Left ventricle myocardium superior (tissue), 1 donor: ENCODE results near the gene NEURL4. TPM values are rescaled to one million over a fixed set of nuclear protein-coding genes. Genes with fewer than 3 reads are reported as not detected.

Experiments
- ATAC-seq: fragments of 200-7000 bp; cut with Tn5 transposase; one replicate; pipeline ENCODE4 v1.9.1; 2020; ENCODE audit warnings: mild to moderate bottlenecking, moderate library complexity
- DNase-seq: peaks from one replicate; pipeline ENCODE4 v3.0.0-alpha.2; 2020
- intact Hi-C: fragments of 100-400 bp; cut with micrococcal nuclease; formaldehyde crosslinking; loops from one replicate; pipeline ENCODE4 v1.11.0; 2022
- total RNA-seq: library from RNA; stranded (reverse); fragmentation: NEBNext Ultra II Directional; extraction: Animal tissue kit (Norgen Biotek cat#: 25700); gene quantifications from one replicate; pipeline ENCODE4 v1.2.1, GENCODE V29; 2021
- donor health status: DM: no; HTN: yes; CAD: no; lungs with severe emphysema.

Gene NEURL4
- total RNA-seq, 1 donor from 2014 or later = 34.7 TPM

DNA sequence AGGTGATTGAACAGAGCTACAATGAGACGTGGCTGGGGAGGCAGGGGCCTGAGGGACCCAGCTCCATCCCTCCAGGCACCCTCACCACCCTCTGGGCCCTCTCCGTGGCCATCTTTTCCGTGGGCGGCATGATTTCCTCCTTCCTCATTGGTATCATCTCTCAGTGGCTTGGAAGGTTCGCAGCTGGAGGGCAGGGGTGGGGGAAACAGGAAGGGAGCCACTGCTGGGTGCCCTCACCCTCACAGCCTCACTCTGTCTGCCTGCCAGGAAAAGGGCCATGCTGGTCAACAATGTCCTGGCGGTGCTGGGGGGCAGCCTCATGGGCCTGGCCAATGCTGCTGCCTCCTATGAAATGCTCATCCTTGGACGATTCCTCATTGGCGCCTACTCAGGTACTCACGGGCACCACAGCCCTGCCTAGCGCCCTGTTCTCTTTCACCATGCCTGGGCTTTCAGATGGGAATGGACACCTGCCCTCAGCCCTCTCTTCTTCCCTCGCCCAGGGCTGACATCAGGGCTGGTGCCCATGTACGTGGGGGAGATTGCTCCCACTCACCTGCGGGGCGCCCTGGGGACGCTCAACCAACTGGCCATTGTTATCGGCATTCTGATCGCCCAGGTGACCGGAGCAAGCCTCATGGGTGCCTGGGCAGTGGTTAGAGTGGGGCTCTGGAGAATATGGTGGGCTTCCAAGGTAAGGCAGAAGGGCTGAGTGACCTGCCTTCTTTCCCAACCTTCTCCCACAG lies 45.5 kb downstream of the NEURL4 start:
- no peak for DNase-seq
- intact Hi-C loops = no loop called here
- no peak for ATAC-seq

- DNase-seq = no peak
- intact Hi-C loops = no loop called here
- no peak for ATAC-seq
Observed at GRCh38 chr17:7282752-7283321, 46.3 kb downstream of the NEURL4 start.

- peak; percentile 90 for DNase-seq
- intact Hi-C loops = loop anchor here (2.0 kb wide), 1 partner anchor 15 kb away; no protein-coding TSS in a partner anchor
- ATAC-seq = peak; percentile 69
Observed at GRCh38 chr17:7281953-7282751, 47.0 kb downstream of the NEURL4 start.

DNA sequence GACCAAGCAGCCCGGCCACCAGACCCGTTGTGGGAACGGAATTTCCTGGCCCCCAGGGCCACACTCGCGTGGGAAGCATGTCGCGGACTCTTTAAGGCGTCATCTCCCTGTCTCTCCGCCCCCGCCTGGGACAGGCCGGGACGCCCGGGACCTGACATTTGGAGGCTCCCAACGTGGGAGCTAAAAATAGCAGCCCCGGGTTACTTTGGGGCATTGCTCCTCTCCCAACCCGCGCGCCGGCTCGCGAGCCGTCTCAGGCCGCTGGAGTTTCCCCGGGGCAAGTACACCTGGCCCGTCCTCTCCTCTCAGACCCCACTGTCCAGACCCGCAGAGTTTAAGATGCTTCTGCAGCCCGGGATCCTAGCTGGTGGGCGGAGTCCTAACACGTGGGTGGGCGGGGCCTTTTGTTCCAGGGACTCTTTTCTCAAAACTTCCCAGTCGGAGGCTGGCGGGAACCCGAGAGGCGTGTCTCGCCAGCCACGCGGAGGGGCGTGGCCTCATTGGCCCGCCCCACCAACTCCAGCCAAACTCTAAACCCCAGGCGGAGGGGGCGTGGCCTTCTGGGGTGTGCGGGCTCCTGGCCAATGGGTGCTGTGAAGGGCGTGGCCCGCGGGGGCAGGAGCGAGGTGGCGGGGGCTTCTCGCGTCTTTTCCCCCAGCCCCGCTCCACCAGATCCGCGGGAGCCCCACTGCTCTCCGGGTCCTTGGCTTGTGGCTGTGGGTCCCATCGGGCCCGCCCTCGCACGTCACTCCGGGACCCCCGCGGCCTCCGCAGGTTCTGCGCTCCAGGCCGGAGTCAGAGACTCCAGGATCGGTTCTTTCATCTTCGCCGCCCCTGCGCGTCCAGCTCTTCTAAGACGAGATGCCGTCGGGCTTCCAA lies 47.8 kb downstream of the NEURL4 start, which contains the start of gene SLC2A4:
Gene SLC2A4 (plus strand): TSS at position 645 of the 879 bp plus-strand sequence. CDS start 217 bp downstream, at position 862.
- ATAC-seq (peak; percentile 84), DNase-seq (peak; percentile 97)
- intact Hi-C loops = loop anchor here (2.0 kb wide), 1 partner anchor 15 kb away; no protein-coding TSS in a partner anchor

- ATAC-seq (peak; percentile 62), DNase-seq (peak; percentile 91)
- intact Hi-C loops = loop anchor here (2.0 kb wide), 1 partner anchor 16 kb away; no protein-coding TSS in a partner anchor
Observed at GRCh38 chr17:7280519-7281073, 48.5 kb downstream of the NEURL4 start.

- intact Hi-C loops = no loop called here
- DNase-seq (no peak), ATAC-seq (no peak)
Observed at GRCh38 chr17:7279448-7279847, 49.7 kb downstream of the NEURL4 start.

DNA sequence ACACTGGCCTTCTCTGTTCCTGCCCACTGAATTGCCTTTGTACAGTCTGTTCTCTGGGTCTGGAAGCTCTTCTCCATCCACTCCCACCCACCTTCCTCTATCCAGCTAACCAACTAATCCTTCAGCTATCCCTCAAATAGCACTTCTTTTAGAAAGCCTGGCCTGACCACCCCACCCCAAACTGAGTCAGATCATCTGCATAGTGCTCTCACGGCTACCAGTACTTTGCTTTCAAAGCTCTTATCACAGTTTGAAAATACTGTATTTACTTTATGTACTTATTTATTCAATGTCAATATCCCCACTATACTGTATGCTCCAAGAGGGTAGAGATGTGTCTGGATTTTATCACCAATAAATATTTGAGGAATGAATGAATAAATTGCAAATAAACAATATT lies 62.4 kb downstream of the NEURL4 start:
- intact Hi-C loops = no loop called here
- no peak for DNase-seq
- ATAC-seq = no peak

Other genes with a start within 250 kb of the NEURL4 start
- 4.4 TPM for gene CLEC10A, start 249.1 kb downstream of the NEURL4 start, total RNA-seq
- 0.30 TPM for gene ASGR2, start 214.5 kb downstream of the NEURL4 start, total RNA-seq
- 0.30 TPM for gene ASGR1, start 150.0 kb downstream of the NEURL4 start, total RNA-seq
- 21.3 TPM for gene DLG4, start 109.5 kb downstream of the NEURL4 start, total RNA-seq
- gene ACADVL, start 109.4 kb downstream of the NEURL4 start, total RNA-seq = 2,270 TPM
- gene DVL2, start 94.8 kb downstream of the NEURL4 start, total RNA-seq = 23.5 TPM
- gene PHF23, start 89.9 kb downstream of the NEURL4 start, total RNA-seq = 29.4 TPM
- 456 TPM for gene GABARAP, start 86.9 kb downstream of the NEURL4 start, total RNA-seq
- 122 TPM for gene CTDNEP1, start 77.6 kb downstream of the NEURL4 start, total RNA-seq
- 85.3 TPM for gene ELP5, start 77.1 kb downstream of the NEURL4 start, total RNA-seq
- gene CLDN7, start 66.9 kb downstream of the NEURL4 start, total RNA-seq = 1.8 TPM
- gene SLC2A4, start 47.6 kb downstream of the NEURL4 start, total RNA-seq = 170 TPM
- 0.77 TPM for gene YBX2, start 34.7 kb downstream of the NEURL4 start, total RNA-seq
- 311 TPM for gene EIF5A, start 21.7 kb downstream of the NEURL4 start, total RNA-seq
- gene GPS2, start 14.0 kb downstream of the NEURL4 start, total RNA-seq = 75.0 TPM
- 17.3 TPM for gene ACAP1, start 7.2 kb upstream of the NEURL4 start, total RNA-seq
- gene KCTD11, start 22.8 kb upstream of the NEURL4 start, total RNA-seq = 3.6 TPM
- gene TMEM95, start 25.8 kb upstream of the NEURL4 start, total RNA-seq = not detected
- 2.2 TPM for gene TNK1, start 51.8 kb upstream of the NEURL4 start, total RNA-seq
- 16.1 TPM for gene PLSCR3, start 65.2 kb upstream of the NEURL4 start, total RNA-seq
- gene TMEM256, start 74.8 kb upstream of the NEURL4 start, total RNA-seq = 53.5 TPM
- 6.5 TPM for gene NLGN2, start 78.5 kb upstream of the NEURL4 start, total RNA-seq
- not detected for gene SPEM1, start 91.0 kb upstream of the NEURL4 start, total RNA-seq
- gene SPEM2, start 96.3 kb upstream of the NEURL4 start, total RNA-seq = not detected
- not detected for gene SPEM3, start 99.5 kb upstream of the NEURL4 start, total RNA-seq
- 2.1 TPM for gene TMEM102, start 106.1 kb upstream of the NEURL4 start, total RNA-seq
- gene FGF11, start 110.2 kb upstream of the NEURL4 start, total RNA-seq = 13.8 TPM
- gene CHRNB1, start 115.7 kb upstream of the NEURL4 start, total RNA-seq = 9.6 TPM
- 70.9 TPM for gene ZBTB4, start 150.3 kb upstream of the NEURL4 start, total RNA-seq
- gene SLC35G6, start 152.1 kb upstream of the NEURL4 start, total RNA-seq = not detected
- 39.1 TPM for gene POLR2A, start 155.0 kb upstream of the NEURL4 start, total RNA-seq
- gene TNFSF12, start 219.7 kb upstream of the NEURL4 start, total RNA-seq = 36.9 TPM
- gene TNFSF13, start 229.4 kb upstream of the NEURL4 start, total RNA-seq = 8.5 TPM
- 32.8 TPM for gene SENP3, start 232.6 kb upstream of the NEURL4 start, total RNA-seq